CD14-positive monocyte (primary cell): Measurements from ENCODE around the gene MSI2. TPM values are rescaled to one million over a fixed set of nuclear protein-coding genes. Genes with fewer than 3 reads are reported as not detected.

Experiments
- DNase-seq, 3 donors: peaks; one replicate each; pipeline ENCODE4 v3.0.0-alpha.2; 2011 to 2022
- H2AFZ ChIP-seq: 2 replicates; pipeline ENCODE4 v1.6.0; 2012; ENCODE audit warnings: mild to moderate bottlenecking, low read depth, low read length, inconsistent platforms; ENCODE audit not compliant: insufficient read depth, poor library complexity, severe bottlenecking
- H3K27ac ChIP-seq, 2 donors: 1 replicate in 1 of 2; 2 replicates in 1 of 2; pipeline ENCODE4 v1.5.1; 2012 to 2013; ENCODE audit warnings: low read length in 2 of 2, control low read depth in 1 of 2, inconsistent platforms in 1 of 2, low read depth in 1 of 2, mild to moderate bottlenecking in 1 of 2
- H3K27me3 ChIP-seq, 2 donors: one replicate each; pipeline versions ENCODE4 v1.6.0 to v1.6.1; 2011 to 2013; ENCODE audit warnings: low read length in 2 of 2; ENCODE audit not compliant: control insufficient read depth in 2 of 2, insufficient read depth in 2 of 2
- H3K36me3 ChIP-seq, 2 donors: replicated peaks in 1 of 2; 1 replicate in 1 of 2; 2 replicates in 1 of 2; pipeline versions ENCODE4 v1.5.1 to v1.6.1; 2012 to 2013; ENCODE audit warnings: low read length in 2 of 2, control low read depth in 1 of 2, inconsistent platforms in 1 of 2, mild to moderate bottlenecking in 1 of 2; ENCODE audit not compliant: insufficient read depth in 2 of 2, control insufficient read depth in 1 of 2
- H3K4me1 ChIP-seq, 2 donors: 1 replicate in 1 of 2; 2 replicates in 1 of 2; pipeline versions ENCODE4 v1.5.1 to v1.6.1; 2012 to 2013; ENCODE audit warnings: low read length in 2 of 2, control low read depth in 1 of 2, inconsistent platforms in 1 of 2, mild to moderate bottlenecking in 1 of 2, moderate library complexity in 1 of 2; ENCODE audit not compliant: insufficient read depth in 2 of 2, control insufficient read depth in 1 of 2
- H3K4me2 ChIP-seq: replicated peaks from 2 replicates; pipeline ENCODE3; 2012; ENCODE audit warnings: low read length, moderate library complexity, mild to moderate bottlenecking; ENCODE audit not compliant: poor library complexity, severe bottlenecking; ENCODE audit errors: extremely low read depth
- H3K4me3 ChIP-seq, 3 experiments: fragments of 200-600 bp in 1 of 3; sonication (generic) in 1 of 3; replicated peaks in 1 of 3; 1 replicate in 2 of 3; 2 replicates in 1 of 3; pipeline ENCODE4 v1.5.1; 2011 to 2013; ENCODE audit warnings: low read length in 3 of 3, mild to moderate bottlenecking in 3 of 3, control low read depth in 2 of 3, low read depth in 2 of 3, inconsistent platforms in 1 of 3, moderate library complexity in 1 of 3
- H3K79me2 ChIP-seq: 2 replicates; pipeline ENCODE4 v1.6.0; 2012; ENCODE audit warnings: mild to moderate bottlenecking, control low read depth, inconsistent platforms, low read length, moderate library complexity; ENCODE audit not compliant: insufficient read depth
- H3K9ac ChIP-seq: 2 replicates; pipeline ENCODE4 v1.6.0; 2017; ENCODE audit warnings: low read length, mild to moderate bottlenecking; ENCODE audit not compliant: insufficient read depth, poor library complexity, severe bottlenecking
- H3K9me3 ChIP-seq, 2 donors: replicated peaks in 1 of 2; 1 replicate in 1 of 2; 2 replicates in 1 of 2; pipeline versions ENCODE4 v1.5.1 to v1.6.1; 2012 to 2013; ENCODE audit warnings: low read length in 2 of 2, control low read depth in 1 of 2; ENCODE audit not compliant: control insufficient read depth in 1 of 2, insufficient read depth in 1 of 2
- H4K20me1 ChIP-seq: 2 replicates; pipeline ENCODE4 v1.6.0; 2012; ENCODE audit warnings: mild to moderate bottlenecking, low read length, control low read depth, moderate library complexity; ENCODE audit not compliant: insufficient read depth
- H3K27ac Mint-ChIP-seq, 7 donors: one replicate each; pipeline ENCODE4 v1.8.0; 2020; ENCODE audit warnings: mild to moderate bottlenecking in 7 of 7, mixed read lengths in 7 of 7, moderate library complexity in 6 of 7, inconsistent platforms in 2 of 7
- H3K27me3 Mint-ChIP-seq, 3 donors: one replicate each; pipeline ENCODE4 v1.8.0; 2021 to 2022; ENCODE audit warnings: low read depth in 3 of 3, mild to moderate bottlenecking in 3 of 3, mixed read lengths in 3 of 3, moderate library complexity in 3 of 3, inconsistent platforms in 1 of 3
- H3K36me3 Mint-ChIP-seq, 2 donors: one replicate each; pipeline ENCODE4 v1.8.0; 2020; ENCODE audit warnings: mixed read lengths in 2 of 2, inconsistent platforms in 1 of 2, mild to moderate bottlenecking in 1 of 2
- H3K4me1 Mint-ChIP-seq: one replicate; pipeline ENCODE4 v1.8.0; 2020; ENCODE audit warnings: mild to moderate bottlenecking, mixed read lengths
- H3K4me3 Mint-ChIP-seq, 2 donors: one replicate each; pipeline ENCODE4 v1.8.0; 2020; ENCODE audit warnings: mild to moderate bottlenecking in 2 of 2, mixed read lengths in 2 of 2, moderate library complexity in 1 of 2
- H3K9me3 Mint-ChIP-seq, 7 donors: one replicate each; pipeline ENCODE4 v1.8.0; 2020 to 2022; ENCODE audit warnings: mixed read lengths in 7 of 7, mild to moderate bottlenecking in 6 of 7, moderate library complexity in 6 of 7, inconsistent platforms in 2 of 7
- WGBS: methylation state at CpG from one replicate; pipeline ENCODE4 v1.1.5; 2013; ENCODE audit warnings: missing lambda C conversion rate; ENCODE audit not compliant: insufficient coverage; 5-methylcytosine and 5-hydroxymethylcytosine counted together
- intact Hi-C, 2 donors: fragments of 100-400 bp; cut with micrococcal nuclease; formaldehyde crosslinking; loops; one replicate each; pipeline versions ENCODE4 v1.15.0 to v1.15.1; 2023
- polyA plus RNA-seq, 3 donors: library from polyadenylated mRNA; depleted of rRNA in 1 of 3; unstranded in 2 of 3; stranded (reverse) in 1 of 3; fragments of 300-500 nt in 2 of 3; fragments of >200 nt in 1 of 3; fragmentation: Illumina TruSeq in 2 of 3; gene quantifications; 1 replicate in 2 of 3; 2 replicates in 1 of 3; pipeline ENCODE4 v1.2.3, GENCODE V29; 2012 to 2021
- TF ChIP-seq, protein P1 (sequence below): fragments of 200-600 bp; IDR thresholded peaks from one replicate; pipeline ENCODE4 v1.8.0; 2022; ENCODE audit warnings: antibody characterized with exemption, mild to moderate bottlenecking

The MSI2 gene
- polyA plus RNA-seq, 3 donors = 0.20 to 6.6 (median 0.37) TPM

- DNase-seq = no peak
- no peaks in the 10 kb centered on the region for H3K36me3 ChIP-seq
- TF ChIP-seq, protein P1, sequence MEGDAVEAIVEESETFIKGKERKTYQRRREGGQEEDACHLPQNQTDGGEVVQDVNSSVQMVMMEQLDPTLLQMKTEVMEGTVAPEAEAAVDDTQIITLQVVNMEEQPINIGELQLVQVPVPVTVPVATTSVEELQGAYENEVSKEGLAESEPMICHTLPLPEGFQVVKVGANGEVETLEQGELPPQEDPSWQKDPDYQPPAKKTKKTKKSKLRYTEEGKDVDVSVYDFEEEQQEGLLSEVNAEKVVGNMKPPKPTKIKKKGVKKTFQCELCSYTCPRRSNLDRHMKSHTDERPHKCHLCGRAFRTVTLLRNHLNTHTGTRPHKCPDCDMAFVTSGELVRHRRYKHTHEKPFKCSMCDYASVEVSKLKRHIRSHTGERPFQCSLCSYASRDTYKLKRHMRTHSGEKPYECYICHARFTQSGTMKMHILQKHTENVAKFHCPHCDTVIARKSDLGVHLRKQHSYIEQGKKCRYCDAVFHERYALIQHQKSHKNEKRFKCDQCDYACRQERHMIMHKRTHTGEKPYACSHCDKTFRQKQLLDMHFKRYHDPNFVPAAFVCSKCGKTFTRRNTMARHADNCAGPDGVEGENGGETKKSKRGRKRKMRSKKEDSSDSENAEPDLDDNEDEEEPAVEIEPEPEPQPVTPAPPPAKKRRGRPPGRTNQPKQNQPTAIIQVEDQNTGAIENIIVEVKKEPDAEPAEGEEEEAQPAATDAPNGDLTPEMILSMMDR = no peak
- no peak overlapping the region for H3K4me2 ChIP-seq
- H3K4me3 Mint-ChIP-seq = no peak overlapping the region
- peaks cover 30% of the 10 kb centered on the region for H3K4me1 Mint-ChIP-seq
- H3K9me3 ChIP-seq = no peaks in the 10 kb centered on the region
- H3K27ac Mint-ChIP-seq = no peak overlapping the region
- peaks cover 0 to 2% of the 10 kb centered on the region in 2 donors for H3K36me3 Mint-ChIP-seq
- no peaks in the 10 kb centered on the region for H3K27me3 ChIP-seq
- H3K4me3 ChIP-seq = no peak overlapping the region
- no peaks in the 10 kb centered on the region for H4K20me1 ChIP-seq
- H3K9ac ChIP-seq = no peak overlapping the region
- no peak overlapping the region for H3K27ac ChIP-seq
- no peaks in the 10 kb centered on the region for H3K9me3 Mint-ChIP-seq
- H3K27me3 Mint-ChIP-seq = peaks cover 0 to 3% (median 2%) of the 10 kb centered on the region in 3 donors
- peaks cover 5 to 11% of the 10 kb centered on the region in 2 donors for H3K4me1 ChIP-seq
- 88% methylated on average over 4 of the region's 6 CpGs for WGBS
- no peaks in the 10 kb centered on the region for H3K79me2 ChIP-seq
- H2AFZ ChIP-seq = no peak overlapping the region
- intact Hi-C loops = no loop called here
Measured at GRCh38 chr17:57366177-57366557, 109.8 kb downstream of the MSI2 start.

- TF ChIP-seq, protein P1 = no peak
- peaks cover 0 to 3% (median 2%) of the 10 kb centered on the region in 3 donors for H3K27me3 Mint-ChIP-seq
- Histone ChIP-seq H3K9ac (no peak overlapping the region), H3K36me3 (no peaks in the 10 kb centered on the region), H3K4me3 (no peak overlapping the region), H3K4me1 (peaks cover 5 to 11% of the 10 kb centered on the region in 2 donors), H2AFZ (no peak overlapping the region), H4K20me1 (no peaks in the 10 kb centered on the region), H3K4me2 (no peak overlapping the region), H3K27ac (no peak overlapping the region), H3K79me2 (no peaks in the 10 kb centered on the region), H3K9me3 (no peaks in the 10 kb centered on the region), H3K27me3 (no peaks in the 10 kb centered on the region)
- H3K4me3 Mint-ChIP-seq = no peak overlapping the region
- H3K36me3 Mint-ChIP-seq = peaks cover 0 to 2% of the 10 kb centered on the region in 2 donors
- no peak for DNase-seq
- peak overlapping the region in 1 of 7 donors; percentile 68 for H3K27ac Mint-ChIP-seq
- H3K9me3 Mint-ChIP-seq = no peaks in the 10 kb centered on the region
- 80% methylated on average over 3 of the region's 13 CpGs for WGBS
- intact Hi-C loops = no loop called here
- H3K4me1 Mint-ChIP-seq = peaks cover 30% of the 10 kb centered on the region
Measured at GRCh38 chr17:57366558-57367351, 110.4 kb downstream of the MSI2 start.
